ENCODE results near the gene DOCK9.

The DOCK9 gene

DNA sequence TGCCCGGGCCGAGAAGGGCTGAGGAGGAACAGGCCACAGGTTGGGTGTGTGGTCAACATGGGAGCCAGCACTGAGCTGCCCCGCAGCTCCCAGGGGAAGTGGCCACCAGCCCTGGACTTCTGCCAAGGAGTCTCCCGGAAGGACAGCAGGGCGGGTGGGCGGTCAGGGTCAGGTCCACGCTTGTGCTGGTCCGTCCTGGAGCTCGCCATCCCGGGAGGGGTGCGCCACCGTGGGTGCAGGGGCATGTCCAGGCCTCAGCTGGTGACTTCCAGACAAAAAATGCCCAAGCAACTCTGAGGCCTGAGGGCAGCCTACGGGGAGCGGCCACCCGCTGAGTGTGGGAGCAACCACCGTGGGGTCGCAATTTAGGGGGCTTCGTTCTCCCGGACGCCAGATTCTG, 203.9 kb downstream of the DOCK9 start:
- TF ChIP-seq EZH2 (optimal IDR thresholded peaks at IDR 0.05; ENCODE audit: low read depth, low read length) (no peak), EZH2phosphoT487 (IDR thresholded peaks at IDR 0.05; ENCODE audit: low read length) (no peak)
- TF ChIP-seq, protein P1, sequence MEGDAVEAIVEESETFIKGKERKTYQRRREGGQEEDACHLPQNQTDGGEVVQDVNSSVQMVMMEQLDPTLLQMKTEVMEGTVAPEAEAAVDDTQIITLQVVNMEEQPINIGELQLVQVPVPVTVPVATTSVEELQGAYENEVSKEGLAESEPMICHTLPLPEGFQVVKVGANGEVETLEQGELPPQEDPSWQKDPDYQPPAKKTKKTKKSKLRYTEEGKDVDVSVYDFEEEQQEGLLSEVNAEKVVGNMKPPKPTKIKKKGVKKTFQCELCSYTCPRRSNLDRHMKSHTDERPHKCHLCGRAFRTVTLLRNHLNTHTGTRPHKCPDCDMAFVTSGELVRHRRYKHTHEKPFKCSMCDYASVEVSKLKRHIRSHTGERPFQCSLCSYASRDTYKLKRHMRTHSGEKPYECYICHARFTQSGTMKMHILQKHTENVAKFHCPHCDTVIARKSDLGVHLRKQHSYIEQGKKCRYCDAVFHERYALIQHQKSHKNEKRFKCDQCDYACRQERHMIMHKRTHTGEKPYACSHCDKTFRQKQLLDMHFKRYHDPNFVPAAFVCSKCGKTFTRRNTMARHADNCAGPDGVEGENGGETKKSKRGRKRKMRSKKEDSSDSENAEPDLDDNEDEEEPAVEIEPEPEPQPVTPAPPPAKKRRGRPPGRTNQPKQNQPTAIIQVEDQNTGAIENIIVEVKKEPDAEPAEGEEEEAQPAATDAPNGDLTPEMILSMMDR (IDR thresholded peaks at IDR 0.05; ENCODE audit: low read length): no peak
- no peak overlapping the region for H3K9ac ChIP-seq (ENCODE audit: low read length)
- H3F3A ChIP-seq (ENCODE audit: insufficient read depth, low read length): no peaks in the 10 kb centered on the region
- H3K4me2 ChIP-seq (ENCODE audit: low read depth, low read length): no peak overlapping the region
- H3K27ac ChIP-seq (ENCODE audit: low read length): no peak overlapping the region
- no peaks in the 10 kb centered on the region for H3K79me2 ChIP-seq (ENCODE audit: low read length)
- no peak overlapping the region for H3K4me3 ChIP-seq (ENCODE audit: low read length)
- no peaks in the 10 kb centered on the region for H3K36me3 ChIP-seq (replicated peaks; ENCODE audit: insufficient read depth, low read length)
- DNase-seq: no peak
- no peaks in the 10 kb centered on the region for H3K27me3 ChIP-seq (replicated peaks; ENCODE audit: insufficient read depth, low read length)
- H3K4me1 ChIP-seq (ENCODE audit: low read length): no peaks in the 10 kb centered on the region
- no peaks in the 10 kb centered on the region for H3K9me2 ChIP-seq (replicated peaks; ENCODE audit: insufficient read depth, low read length)
- H4K20me1 ChIP-seq (ENCODE audit: insufficient read depth, low read length): no peaks in the 10 kb centered on the region
- H2AFZ ChIP-seq (ENCODE audit: low read length): no peak overlapping the region
- H3K9me3 ChIP-seq (replicated peaks; ENCODE audit: insufficient read depth, low read length): no peaks in the 10 kb centered on the region

DNA sequence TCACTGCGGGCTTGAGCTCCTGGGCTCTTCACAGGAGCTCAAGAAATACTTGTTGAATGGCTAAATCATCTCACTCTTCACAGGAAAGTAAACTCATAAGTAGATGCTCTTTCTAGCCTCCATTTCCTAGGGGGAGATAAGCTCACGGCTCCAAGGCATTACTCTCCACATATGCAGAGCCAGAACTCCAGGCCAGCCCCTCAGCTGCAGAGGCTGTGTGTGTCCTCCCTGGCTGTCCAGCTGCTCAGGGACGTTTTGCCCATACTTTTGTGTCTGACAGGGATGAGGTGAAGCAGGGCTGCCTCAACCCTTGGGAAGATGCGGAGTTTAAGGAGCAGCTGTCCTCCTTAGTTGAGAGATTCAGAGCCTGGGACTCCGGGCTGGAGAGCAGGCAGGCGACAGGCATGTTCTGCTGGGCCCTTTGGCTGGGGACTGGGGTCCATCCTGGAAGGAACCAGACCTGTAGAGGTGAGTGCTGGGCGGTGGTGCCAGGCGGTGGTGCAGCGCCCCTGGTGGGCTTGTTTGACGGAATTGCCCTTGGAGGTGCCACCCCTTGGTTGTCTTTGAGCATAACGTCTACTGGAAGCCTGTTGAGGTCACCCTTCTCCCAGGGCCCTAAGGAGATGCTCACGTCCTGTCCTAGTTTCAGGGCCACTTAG, 204.9 kb downstream of the DOCK9 start:
- TF ChIP-seq EZH2phosphoT487 (IDR thresholded peaks at IDR 0.05; ENCODE audit: low read length): no peak
- TF ChIP-seq, protein P1 (IDR thresholded peaks at IDR 0.05; ENCODE audit: low read length): no peak
- no peak for TF ChIP-seq EZH2 (optimal IDR thresholded peaks at IDR 0.05; ENCODE audit: low read depth, low read length)
- H2AFZ ChIP-seq (ENCODE audit: low read length): no peak overlapping the region

DNA sequence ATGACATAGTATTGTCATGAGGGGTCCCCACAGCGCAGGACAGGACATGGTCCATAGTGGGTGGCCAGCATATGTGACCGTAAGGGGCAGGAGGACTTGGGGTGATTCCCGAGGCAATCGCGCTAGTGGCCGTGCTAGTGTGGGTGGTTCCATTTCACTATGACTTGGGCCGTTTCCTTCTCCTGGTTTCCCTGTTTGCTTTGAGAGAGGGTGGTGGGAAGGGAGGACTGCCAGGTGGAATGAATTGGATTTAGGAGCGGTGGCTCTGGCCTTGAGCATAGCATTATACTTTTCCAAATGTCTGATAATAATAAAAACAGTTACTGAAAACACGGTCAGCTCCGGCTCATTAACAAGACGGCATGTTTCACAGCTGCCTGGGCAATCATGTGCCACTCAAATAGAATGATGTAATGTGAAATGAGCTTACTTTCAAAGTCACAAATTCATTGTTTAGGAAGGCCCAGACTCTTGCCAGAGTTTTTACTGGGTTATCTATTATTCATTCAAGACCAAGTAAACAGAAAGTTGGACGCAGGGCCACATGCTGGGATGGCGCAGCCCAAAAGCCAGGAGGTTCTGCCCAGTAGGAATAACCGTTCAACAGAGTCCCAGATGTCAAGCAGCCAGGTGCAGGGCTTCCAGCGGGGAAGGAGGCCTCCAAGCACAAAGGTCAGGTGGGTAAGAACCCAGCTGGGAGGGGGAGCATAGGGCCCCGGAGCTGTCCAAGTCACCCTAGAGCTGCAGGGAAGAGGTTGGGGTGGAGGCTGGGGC, 205.8 kb downstream of the DOCK9 start:
- no peaks in the 10 kb centered on the region for H3K9me2 ChIP-seq (replicated peaks; ENCODE audit: insufficient read depth, low read length)
- H4K20me1 ChIP-seq (ENCODE audit: insufficient read depth, low read length): no peaks in the 10 kb centered on the region
- no peak overlapping the region for H3K4me2 ChIP-seq (ENCODE audit: low read depth, low read length)
- no peaks in the 10 kb centered on the region for H3K4me1 ChIP-seq (ENCODE audit: low read length)
- H3F3A ChIP-seq (ENCODE audit: insufficient read depth, low read length): no peaks in the 10 kb centered on the region
- no peaks in the 10 kb centered on the region for H3K79me2 ChIP-seq (ENCODE audit: low read length)
- H3K27ac ChIP-seq (ENCODE audit: low read length): no peak overlapping the region
- no peak overlapping the region for H3K9ac ChIP-seq (ENCODE audit: low read length)
- H3K4me3 ChIP-seq (ENCODE audit: low read length): no peak overlapping the region
- TF ChIP-seq EZH2 (optimal IDR thresholded peaks at IDR 0.05; ENCODE audit: low read depth, low read length): no peak
- TF ChIP-seq, protein P1 (IDR thresholded peaks at IDR 0.05; ENCODE audit: low read length): no peak
- no peak for TF ChIP-seq EZH2phosphoT487 (IDR thresholded peaks at IDR 0.05; ENCODE audit: low read length)
- no peaks in the 10 kb centered on the region for H3K9me3 ChIP-seq (replicated peaks; ENCODE audit: insufficient read depth, low read length)
- no peaks in the 10 kb centered on the region for H3K36me3 ChIP-seq (replicated peaks; ENCODE audit: insufficient read depth, low read length)
- H3K27me3 ChIP-seq (replicated peaks; ENCODE audit: insufficient read depth, low read length): no peaks in the 10 kb centered on the region
- DNase-seq: no peak
- no peak overlapping the region for H2AFZ ChIP-seq (ENCODE audit: low read length)

More for the DNA sequence above, 204.9 kb downstream of the DOCK9 start:
- no peaks in the 10 kb centered on the region for H3K79me2 ChIP-seq (ENCODE audit: low read length)
- no peaks in the 10 kb centered on the region for H3K9me3 ChIP-seq (replicated peaks; ENCODE audit: insufficient read depth, low read length)
- DNase-seq: no peak
- H3K36me3 ChIP-seq (replicated peaks; ENCODE audit: insufficient read depth, low read length): no peaks in the 10 kb centered on the region
- H3K4me2 ChIP-seq (ENCODE audit: low read depth, low read length): no peak overlapping the region
- H3K4me1 ChIP-seq (ENCODE audit: low read length): no peaks in the 10 kb centered on the region
- H3K27me3 ChIP-seq (replicated peaks; ENCODE audit: insufficient read depth, low read length): no peaks in the 10 kb centered on the region
- H3F3A ChIP-seq (ENCODE audit: insufficient read depth, low read length): no peaks in the 10 kb centered on the region
- no peak overlapping the region for H3K27ac ChIP-seq (ENCODE audit: low read length)
- no peaks in the 10 kb centered on the region for H4K20me1 ChIP-seq (ENCODE audit: insufficient read depth, low read length)
- H3K9ac ChIP-seq (ENCODE audit: low read length): no peak overlapping the region
- no peak overlapping the region for H3K4me3 ChIP-seq (ENCODE audit: low read length)
- H3K9me2 ChIP-seq (replicated peaks; ENCODE audit: insufficient read depth, low read length): no peaks in the 10 kb centered on the region
